Left colon (tissue), 2 donors: ENCODE measurements around the gene GDF15. TPM values are rescaled to one million over a fixed set of nuclear protein-coding genes. Genes with fewer than 3 reads are reported as not detected.
"Not testable (repeated sequence)": the region's sequence is repeated elsewhere in the genome, so short reads cannot be mapped to it uniquely, and the experiment has no call there.

Experiments used
- ATAC-seq: fragments of 200-7000 bp; cut with Tn5 transposase; one replicate; pipeline ENCODE4 v1.9.1; 2020; ENCODE audit warnings: mild to moderate bottlenecking, moderate library complexity
- DNase-seq, 2 donors: peaks; one replicate each; pipeline ENCODE4 v3.0.0-alpha.2; 2020
- intact Hi-C, 2 donors: fragments of 100-400 bp; cut with DNase I in 1 of 2; cut with micrococcal nuclease in 1 of 2; formaldehyde crosslinking; loops; one replicate each; pipeline versions ENCODE4 v1.11.2 to v1.14.0; 2022; cut with DNase I, micrococcal nuclease
- total RNA-seq, 2 donors: library from RNA; stranded (reverse); fragmentation: NEBNext Ultra II Directional; extraction: Animal tissue kit (Norgen Biotek cat#: 25700); gene quantifications; one replicate each; pipeline ENCODE4 v1.2.1, GENCODE V29; 2021
- donor health status: DM: no; HTN: no; CAD: no.
- donor health status: DM: yes; HTN: yes; CAD: no.

The GDF15 gene
- total RNA-seq, 2 donors from 2014 or later, result 32.2 to 87.6 TPM

DNA sequence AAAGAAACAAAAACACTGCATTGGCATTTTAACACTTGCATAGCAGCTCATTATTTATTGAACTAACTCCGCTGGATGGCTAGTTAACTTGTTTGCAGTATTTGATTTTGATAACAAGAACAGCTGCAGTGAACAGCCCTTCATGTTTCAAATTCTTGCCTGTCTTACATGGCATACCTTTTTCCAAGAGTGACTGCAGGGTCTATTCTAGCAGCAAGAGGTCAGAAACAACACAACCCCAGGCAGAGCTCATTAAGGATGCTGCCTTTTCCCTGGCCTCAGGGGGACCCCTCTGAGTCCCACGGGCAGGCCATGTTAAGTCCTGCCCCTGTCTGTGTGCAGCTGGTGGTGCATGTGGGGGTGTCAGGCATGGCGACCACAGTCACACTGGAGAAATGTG is 28.9 kb upstream of the GDF15 start:
- DNase-seq (no peak), ATAC-seq (peak; percentile 7)
- intact Hi-C loops, result loop anchor here in 1 of 2 donors (10.0 kb wide), 1 partner anchor 58 kb away; the partner anchor contains the start of gene SSBP4

DNA sequence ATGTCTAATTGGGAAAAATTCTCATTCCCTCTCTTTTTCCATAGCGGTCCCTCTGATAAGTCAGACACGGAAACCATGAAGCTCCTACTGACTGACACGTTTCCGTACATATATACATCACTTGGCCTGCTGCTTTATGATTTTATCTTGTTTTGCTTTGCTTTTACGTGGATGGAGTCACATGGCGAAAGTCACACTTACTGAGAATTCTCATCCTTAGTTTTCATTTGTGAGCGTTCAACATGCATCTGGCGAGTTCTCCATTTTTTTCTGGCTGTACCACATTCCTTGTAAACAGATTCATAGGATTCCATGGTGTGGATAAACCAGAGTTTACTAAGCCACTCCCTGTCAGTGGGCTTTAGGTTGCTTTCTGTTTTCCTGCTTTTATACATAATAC is 24.3 kb upstream of the GDF15 start:
- DNase-seq (no peak), ATAC-seq (no peak)
- intact Hi-C loops, result no loop called here

GRCh38 chr19:18362934-18363542 is 22.9 kb upstream of the GDF15 start:
- ATAC-seq (peak; percentile 17), DNase-seq (no peak)
- intact Hi-C loops, result no loop called here

DNA sequence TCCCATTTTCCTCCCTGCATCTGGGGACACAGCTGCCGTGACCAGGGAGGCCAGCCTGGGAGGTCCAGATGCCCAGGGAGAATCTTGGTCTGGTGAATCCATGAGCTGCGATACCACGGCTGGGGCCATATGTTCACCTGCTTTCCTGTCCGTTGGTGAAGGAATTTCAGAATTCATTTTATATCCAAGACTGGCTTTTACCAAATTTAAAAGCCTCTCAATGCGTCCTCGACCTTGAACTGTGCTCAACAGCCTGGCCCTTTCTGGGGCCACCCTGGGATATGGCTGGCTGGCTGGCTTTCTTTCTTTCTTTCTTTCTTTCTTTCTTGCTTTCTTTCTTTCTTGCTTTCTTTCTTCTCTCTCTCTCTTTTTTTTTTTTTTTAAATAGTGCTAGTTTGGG is 22.2 kb upstream of the GDF15 start:
- intact Hi-C loops, result no loop called here
- ATAC-seq (no peak), DNase-seq (no peak)

DNA sequence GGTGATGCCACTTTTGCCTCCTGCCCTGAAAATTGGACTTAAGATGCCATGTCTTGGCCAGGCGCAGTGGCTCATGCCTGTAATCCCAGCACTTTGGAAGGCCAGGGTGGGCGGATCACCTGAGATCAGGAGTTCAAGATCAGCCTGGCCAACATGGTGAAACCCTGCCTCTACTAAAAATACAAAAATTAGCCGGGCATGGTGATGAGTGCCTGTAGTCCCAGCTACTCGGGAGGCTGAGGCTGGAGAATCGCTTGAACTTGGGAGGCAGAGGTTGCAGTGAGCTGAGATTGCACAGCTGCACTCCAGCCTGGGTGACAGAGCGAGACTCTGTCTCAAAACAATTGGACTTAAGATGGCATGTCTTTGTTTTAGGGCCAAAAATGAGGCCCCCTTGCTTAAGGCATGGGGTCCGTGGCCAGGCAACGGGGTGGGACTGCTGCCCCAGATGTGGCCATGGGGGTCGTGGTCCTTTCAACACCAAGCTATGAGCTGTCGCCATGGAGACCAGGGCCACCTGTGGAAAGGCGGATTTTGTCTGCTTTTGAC is 21.6 kb upstream of the GDF15 start:
- ATAC-seq, result peak; percentile 22
- intact Hi-C loops, DNase-seq: not testable (repeated sequence)

DNA sequence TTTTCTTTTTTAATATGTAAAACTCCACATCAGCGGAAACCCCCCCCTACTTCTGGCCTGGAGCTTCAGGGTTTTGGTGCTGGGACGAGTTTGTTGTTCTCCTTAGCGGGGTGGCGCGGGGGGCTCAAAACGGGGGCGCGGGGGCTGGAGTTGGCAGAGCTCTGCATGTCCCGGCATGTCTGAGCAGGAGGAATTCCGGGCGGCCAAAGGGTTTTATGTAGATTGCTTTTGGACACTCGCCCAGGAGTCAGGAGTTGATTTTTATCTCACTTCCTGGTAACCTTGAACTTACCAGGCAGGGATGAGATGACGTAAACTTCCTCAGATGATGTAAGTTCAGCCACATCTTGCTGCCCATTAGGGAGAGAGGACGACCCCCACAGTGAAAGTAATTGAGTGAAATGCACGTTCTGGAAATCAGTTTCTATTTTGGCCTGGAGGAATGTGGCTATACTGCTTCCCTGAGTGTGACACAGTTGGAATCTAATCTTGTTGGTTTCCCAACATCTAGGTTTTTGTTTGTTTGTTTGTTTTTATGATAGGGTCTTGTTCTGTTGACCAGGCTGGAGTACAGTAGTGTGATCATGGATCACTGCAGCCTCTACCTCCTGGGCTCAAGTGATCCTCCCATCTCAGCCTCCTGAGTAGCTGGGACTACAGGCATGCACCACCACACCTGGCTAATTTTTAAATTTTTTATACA is 21.0 kb upstream of the GDF15 start:
- intact Hi-C loops, result no loop called here
- peak; percentile 82 to 90 for DNase-seq
- ATAC-seq, result peak; percentile 84

DNA sequence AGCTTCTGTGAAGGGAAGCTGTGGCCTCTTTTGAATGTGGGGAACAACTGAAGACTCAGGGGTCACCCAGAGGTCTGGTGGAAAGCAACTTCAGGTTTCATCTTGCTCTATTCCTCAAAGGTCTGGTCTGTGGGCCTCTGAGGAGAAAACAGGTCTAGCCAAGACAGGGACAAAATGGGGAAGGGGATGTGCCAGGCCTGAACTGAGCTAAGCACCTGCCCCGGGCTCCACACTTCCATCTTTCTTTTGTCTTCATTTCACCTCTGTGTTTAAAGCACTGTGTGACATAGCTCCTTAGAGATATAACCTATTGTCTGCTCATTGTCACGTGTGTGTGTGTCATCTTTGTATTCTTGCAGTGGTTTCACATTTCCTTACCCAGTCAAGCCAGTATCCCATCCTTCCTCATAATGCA is 19.9 kb upstream of the GDF15 start:
- no peak for DNase-seq
- no peak for ATAC-seq
- intact Hi-C loops, result no loop called here

DNA sequence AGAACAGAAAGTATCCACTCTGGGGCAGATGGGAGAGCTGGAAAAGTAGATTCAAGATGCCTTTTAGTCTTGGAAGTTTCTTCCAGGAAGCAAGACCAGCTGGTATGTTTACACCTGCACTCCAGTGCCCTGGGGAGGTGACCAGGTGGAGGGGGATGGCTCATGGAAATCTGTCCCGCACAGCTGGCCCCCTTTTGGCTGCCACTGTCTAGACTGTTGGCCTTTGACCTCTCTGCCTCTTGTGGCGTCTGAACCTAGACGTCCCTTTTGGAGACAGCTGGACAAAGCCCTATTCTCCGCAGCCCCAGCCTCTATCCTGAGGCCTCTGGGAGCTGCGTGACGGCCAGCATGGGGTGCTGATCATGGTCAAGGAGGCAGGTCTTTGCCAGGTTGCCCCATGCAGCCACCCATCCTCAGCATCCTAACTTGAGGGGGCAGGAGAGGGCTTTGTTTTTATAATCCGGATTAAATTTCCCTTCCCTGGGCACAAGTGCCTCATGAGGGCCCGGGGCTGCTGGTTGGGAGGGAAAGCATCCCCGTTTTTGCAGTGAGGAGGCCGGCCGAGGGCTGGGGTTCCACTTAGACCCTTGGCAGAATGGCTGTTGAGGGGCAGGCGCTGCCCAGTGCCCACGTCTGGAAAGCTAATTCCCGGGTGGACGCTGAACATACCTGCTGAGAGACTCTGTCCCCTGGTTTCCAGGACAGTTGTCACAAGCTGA is 17.3 kb upstream of the GDF15 start:
- no peak for DNase-seq
- ATAC-seq, result peak; percentile 8
- intact Hi-C loops, result no loop called here

- no peak for ATAC-seq
- intact Hi-C loops, result no loop called here
- no peak for DNase-seq
Measured at GRCh38 chr19:18373407-18373891, 12.5 kb upstream of the GDF15 start.

DNA sequence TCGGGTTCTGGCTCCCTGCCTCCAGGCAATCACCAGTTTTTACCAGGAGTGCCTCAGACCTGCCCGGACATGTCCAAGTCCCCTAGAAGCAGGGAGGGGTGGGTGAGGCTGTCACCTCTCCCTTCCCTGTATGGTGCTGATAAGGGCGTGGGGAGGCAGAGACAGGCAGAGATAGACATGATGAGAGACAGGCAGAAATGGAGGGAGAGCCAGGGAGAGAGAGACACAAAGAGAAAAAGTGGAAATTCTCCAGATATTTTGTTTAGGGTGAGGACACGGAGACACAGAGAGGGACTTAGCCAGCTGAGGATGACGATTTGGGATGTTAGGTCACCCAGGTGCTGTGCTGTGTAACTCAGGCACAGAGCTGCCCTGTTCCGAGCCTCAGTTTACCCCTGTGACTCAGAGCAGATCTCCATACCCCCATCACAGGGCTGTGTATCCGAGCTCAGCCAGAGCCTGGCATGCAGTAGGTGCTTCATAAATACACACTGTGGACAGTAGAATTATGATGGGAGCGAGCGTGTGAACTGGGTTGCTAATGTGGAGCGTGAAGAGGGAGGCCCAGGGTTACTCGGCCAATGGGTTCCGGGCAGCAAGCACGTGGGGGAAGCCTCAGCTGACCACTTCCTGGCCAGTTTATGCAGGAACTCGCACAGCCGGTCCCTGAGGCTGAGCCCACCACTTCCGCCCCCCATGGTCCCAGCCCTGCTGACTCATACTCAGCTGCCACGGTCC is 11.9 kb upstream of the GDF15 start:
- ATAC-seq (peak; percentile 69), DNase-seq (peak; percentile 77 to 93)
- intact Hi-C loops, result no loop called here

- intact Hi-C loops, result no loop called here
- ATAC-seq (peak; percentile 50), DNase-seq (no peak)
Measured at GRCh38 chr19:18377026-18377425, 8.9 kb upstream of the GDF15 start.

DNA sequence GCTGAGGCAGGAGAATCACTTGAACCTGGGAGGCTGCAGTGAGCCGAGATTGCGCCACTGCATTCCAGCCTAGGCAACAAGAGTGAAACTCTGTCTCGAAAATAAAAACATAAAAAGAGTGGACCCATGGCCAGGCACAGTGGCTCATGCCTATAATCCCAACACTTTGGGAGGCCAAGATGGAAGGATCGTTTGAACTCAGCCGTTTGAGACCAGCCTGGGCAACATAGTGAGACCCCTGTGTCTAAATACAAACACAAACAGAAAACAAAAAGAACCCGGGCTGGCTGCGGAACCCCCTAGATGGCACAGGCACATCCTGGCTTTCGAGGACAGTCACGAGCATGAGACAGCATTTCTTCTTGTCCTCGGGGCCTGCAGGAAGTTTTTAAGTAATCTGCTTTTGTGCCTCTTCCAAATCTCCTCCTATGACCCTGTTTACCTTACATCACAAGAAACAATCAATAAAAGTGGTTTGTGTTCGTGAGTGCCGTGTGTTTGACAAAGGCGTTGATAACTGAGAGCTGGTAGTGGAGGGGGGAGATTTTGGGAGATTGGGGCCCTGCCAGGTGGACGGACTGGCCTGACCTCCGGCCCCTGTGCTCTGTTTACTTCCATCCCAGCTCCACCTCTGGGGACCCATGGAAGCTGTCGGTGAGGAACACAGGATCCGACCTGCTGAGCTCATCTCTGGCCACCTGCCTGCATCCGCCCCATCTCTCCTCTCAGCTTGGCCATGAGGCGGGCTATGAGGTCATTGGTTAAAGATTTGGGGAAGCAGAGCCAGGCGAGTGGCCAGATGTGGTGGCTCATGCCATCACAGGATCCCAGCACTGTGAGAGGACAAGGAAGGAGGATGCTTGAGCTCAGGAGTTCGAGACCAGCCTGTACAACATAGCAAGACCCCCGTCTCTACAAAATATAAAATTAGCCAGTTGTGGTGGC is 5.9 kb upstream of the GDF15 start:
- ATAC-seq, result peak; percentile 85
- peak; percentile 87 to 95 for DNase-seq
- intact Hi-C loops, result no loop called here

- no peak for DNase-seq
- ATAC-seq, result no peak
Measured at GRCh38 chr19:18380843-18381242, 5.1 kb upstream of the GDF15 start.

DNA sequence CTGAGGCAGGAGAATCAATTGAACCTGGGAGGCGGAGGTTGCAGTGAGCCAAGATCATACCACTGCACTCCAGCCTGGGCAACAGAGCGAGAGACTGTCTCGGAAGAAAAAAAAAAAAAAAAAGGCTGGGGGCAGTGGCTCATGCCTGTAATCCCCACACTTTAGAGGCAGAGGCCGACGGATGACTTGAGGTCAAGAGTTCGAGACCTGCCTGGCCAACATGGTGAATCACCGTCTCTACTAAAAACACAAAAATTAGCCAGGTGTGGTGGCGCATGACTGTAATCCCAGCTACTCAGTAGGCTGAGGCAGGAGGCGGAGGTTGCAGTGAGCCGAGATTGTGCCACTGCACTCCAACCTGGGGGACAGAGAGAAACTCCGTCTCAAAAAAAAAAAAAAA is 2.3 kb upstream of the GDF15 start:
- intact Hi-C loops, DNase-seq, ATAC-seq: not testable (repeated sequence)

More at GRCh38 chr19:18380843-18381242, 5.1 kb upstream of the GDF15 start:
- intact Hi-C loops, result no loop called here

DNA sequence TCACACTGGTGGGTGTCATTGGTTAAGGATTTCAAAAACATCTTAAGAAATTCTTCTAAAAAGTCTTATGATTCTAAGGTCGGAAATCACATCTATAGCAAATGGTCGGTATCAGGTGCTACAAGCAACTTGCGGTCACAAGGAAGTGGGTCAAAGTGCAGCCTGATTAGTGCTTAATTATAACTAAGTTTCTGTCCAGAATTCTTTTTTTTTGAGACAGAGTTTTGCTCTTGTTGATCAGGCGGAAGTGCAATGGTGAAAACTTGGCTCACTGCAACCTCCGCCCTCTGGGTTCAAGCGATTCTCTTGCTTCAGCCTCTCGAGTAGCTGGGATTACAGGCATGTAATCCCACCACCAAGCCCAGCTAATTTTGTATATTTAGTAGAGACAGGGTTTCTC is 1.2 kb upstream of the GDF15 start:
- ATAC-seq, result no peak
- no peak for DNase-seq
- intact Hi-C loops, result no loop called here

DNA sequence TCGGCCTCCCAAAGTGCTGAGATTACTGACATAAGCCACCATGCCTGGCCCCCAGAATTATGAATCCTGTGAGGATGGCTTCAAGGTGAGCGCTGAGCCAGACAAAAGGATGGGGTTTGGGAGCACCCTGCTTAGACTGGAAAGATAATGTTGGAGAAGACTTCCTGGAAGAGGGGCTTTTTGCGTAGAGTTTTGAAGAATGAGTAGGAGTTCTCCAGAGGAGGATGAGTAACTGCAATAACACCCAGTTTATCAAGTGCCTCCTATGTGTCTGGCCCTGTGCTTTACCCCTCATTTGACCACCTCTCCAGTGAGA is 641 bp upstream of the GDF15 start:
- intact Hi-C loops, result no loop called here
- no peak for ATAC-seq

GRCh38 chr19:18386543-18387271 is 749 bp downstream of the GDF15 start:
- DNase-seq (peak; percentile 59 to 73), ATAC-seq (peak; percentile 51)
- intact Hi-C loops, result no loop called here

More for the DNA sequence above, 641 bp upstream of the GDF15 start:
- DNase-seq, result no peak
